H1 (cell line): ENCODE measurements around the gene HM13. TPM values are rescaled to one million over a fixed set of nuclear protein-coding genes. Genes with fewer than 3 reads are reported as not detected.

Experiments used
- CTCF ChIA-PET: fragments of 300-600 bp; sonication (Branson Sonifier 250); formaldehyde crosslinking; loops from one replicate; lab custom pipeline; 2021; ENCODE audit not compliant: partially characterized antibody; lab: Charles Lee
- POLR2A ChIA-PET: fragments of 300-600 bp; sonication (Branson Sonifier 250); formaldehyde crosslinking; loops from one replicate; lab custom pipeline; 2021; ENCODE audit warnings: inconsistent platforms; ENCODE audit not compliant: partially characterized antibody; lab: Charles Lee
- DNase-seq, 2 experiments: peaks; one replicate each; pipeline versions ENCODE4 v3.0.0 to v3.0.0-alpha.2; 2010 to 2022; ENCODE audit warnings: low spot score in 2 of 2, low read depth in 1 of 2, mixed read lengths in 1 of 2
- FAIRE-seq: peaks from 2 replicates; lab custom pipeline; 2011; peaks lifted over from hg19 to GRCh38; lab: Jason Lieb, UNC
- H2AFZ ChIP-seq: 2 replicates; pipeline ENCODE4 v1.8.1; 2012; ENCODE audit warnings: low read length, inconsistent platforms
- H2AK5ac ChIP-seq: 2 replicates; pipeline ENCODE4 v1.6.1; 2013; ENCODE audit warnings: low read depth, low read length
- H2BK120ac ChIP-seq: replicated peaks from 2 replicates; pipeline ENCODE3; 2013; ENCODE audit warnings: low read depth, low read length, inconsistent platforms
- H2BK12ac ChIP-seq: 2 replicates; pipeline ENCODE4 v1.6.1; 2013; ENCODE audit warnings: low read depth, low read length
- H2BK15ac ChIP-seq: 2 replicates; pipeline ENCODE4 v1.6.1; 2013; ENCODE audit warnings: low read length
- H2BK20ac ChIP-seq: 2 replicates; pipeline ENCODE4 v1.6.1; 2013; ENCODE audit warnings: low read length
- H2BK5ac ChIP-seq: 2 replicates; pipeline ENCODE4 v1.6.1; 2013; ENCODE audit warnings: low read depth, low read length
- H3K14ac ChIP-seq: 2 replicates; pipeline ENCODE4 v1.6.1; 2013; ENCODE audit warnings: inconsistent platforms; ENCODE audit not compliant: insufficient read length
- H3K18ac ChIP-seq: 2 replicates; pipeline ENCODE4 v1.6.1; 2013; ENCODE audit warnings: low read length; ENCODE audit errors: extremely low read depth
- H3K23ac ChIP-seq: 2 replicates; pipeline ENCODE4 v1.6.1; 2013; ENCODE audit warnings: inconsistent platforms; ENCODE audit not compliant: insufficient read length
- H3K23me2 ChIP-seq: 2 replicates; pipeline ENCODE4 v1.6.1; 2013; ENCODE audit warnings: low read depth, low read length
- H3K27ac ChIP-seq: 2 replicates; pipeline ENCODE4 v1.6.1; 2011; ENCODE audit warnings: low read depth, low read length, inconsistent platforms
- H3K27me3 ChIP-seq, 4 experiments: replicated peaks in 1 of 4; 1 replicate in 1 of 4; 2 replicates in 3 of 4; pipeline versions ENCODE4 v1.6.1 to v1.8.1; 2011 to 2013; ENCODE audit warnings: low read length in 3 of 4, mild to moderate bottlenecking in 3 of 4, inconsistent platforms in 2 of 4, mixed read lengths in 2 of 4, moderate library complexity in 1 of 4; ENCODE audit not compliant: control insufficient read depth in 3 of 4, insufficient read depth in 3 of 4; ENCODE audit errors: extremely low read depth in 1 of 4
- H3K36me3 ChIP-seq, 4 experiments: 2 replicates each; pipeline versions ENCODE4 v1.6.1 to v1.8.1; 2011 to 2013; ENCODE audit warnings: mild to moderate bottlenecking in 4 of 4, low read length in 3 of 4, moderate library complexity in 2 of 4, control low read depth in 1 of 4, inconsistent platforms in 1 of 4; ENCODE audit not compliant: insufficient read depth in 4 of 4, control insufficient read depth in 2 of 4
- H3K4ac ChIP-seq: replicated peaks from 2 replicates; pipeline ENCODE3; 2013; ENCODE audit warnings: low read length, low read depth, mixed read lengths, inconsistent platforms; ENCODE audit not compliant: insufficient read length
- H3K4me1 ChIP-seq, 4 experiments: replicated peaks in 1 of 4; 1 replicate in 1 of 4; 2 replicates in 3 of 4; pipeline versions ENCODE4 v1.6.1 to v1.8.1; 2011 to 2013; ENCODE audit warnings: low read length in 3 of 4, inconsistent platforms in 2 of 4, mixed read lengths in 1 of 4; ENCODE audit not compliant: insufficient read depth in 4 of 4, control insufficient read depth in 3 of 4
- H3K4me2 ChIP-seq, 2 experiments: 2 replicates each; pipeline versions ENCODE4 v1.6.1 to v1.8.1; 2011 to 2013; ENCODE audit warnings: low read depth in 2 of 2, low read length in 2 of 2, control low read depth in 1 of 2, inconsistent platforms in 1 of 2, mild to moderate bottlenecking in 1 of 2; ENCODE audit not compliant: insufficient read depth in 1 of 2
- H3K4me3 ChIP-seq, 4 experiments: fragments of 200-600, 300-600 bp in 1 of 4; sonication (generic), shearing (Covaris generic), sonication (Bioruptor Twin) in 1 of 4; 2 replicates each; pipeline versions ENCODE4 v1.5.1 to v1.8.1; 2011 to 2016; ENCODE audit warnings: low read length in 4 of 4, low read depth in 3 of 4, control low read depth in 2 of 4, inconsistent platforms in 2 of 4, mild to moderate bottlenecking in 2 of 4, mixed read lengths in 1 of 4, moderate library complexity in 1 of 4; ENCODE audit not compliant: insufficient read depth in 2 of 4; ENCODE audit errors: extremely low read depth in 1 of 4
- H3K56ac ChIP-seq: replicated peaks from 2 replicates; pipeline ENCODE3; 2013; ENCODE audit warnings: low read depth, mild to moderate bottlenecking, mixed read lengths, low read length, inconsistent platforms; ENCODE audit not compliant: insufficient read length
- H3K79me1 ChIP-seq: 2 replicates; pipeline ENCODE4 v1.6.1; 2013; ENCODE audit warnings: low read depth, low read length, control low read depth
- H3K79me2 ChIP-seq, 2 experiments: 2 replicates each; pipeline versions ENCODE4 v1.6.1 to v1.8.1; 2012 to 2013; ENCODE audit warnings: low read length in 2 of 2, mild to moderate bottlenecking in 2 of 2, inconsistent platforms in 1 of 2; ENCODE audit not compliant: insufficient read depth in 2 of 2, control insufficient read depth in 1 of 2
- H3K9ac ChIP-seq, 4 experiments: replicated peaks in 1 of 4; 1 replicate in 1 of 4; 2 replicates in 3 of 4; pipeline versions ENCODE4 v1.6.1 to v1.8.1; 2011 to 2013; ENCODE audit warnings: low read depth in 3 of 4, low read length in 3 of 4, control low read depth in 2 of 4, mild to moderate bottlenecking in 2 of 4, moderate library complexity in 2 of 4, inconsistent platforms in 1 of 4; ENCODE audit errors: extremely low read depth in 1 of 4
- H3K9me3 ChIP-seq, 2 experiments: 2 replicates each; pipeline versions ENCODE4 v1.6.1 to v1.8.1; 2012 to 2013; ENCODE audit warnings: mild to moderate bottlenecking in 2 of 2, moderate library complexity in 2 of 2, control low read depth in 1 of 2, inconsistent platforms in 1 of 2, low read depth in 1 of 2, low read length in 1 of 2, mixed read lengths in 1 of 2; ENCODE audit not compliant: insufficient read depth in 2 of 2
- H4K20me1 ChIP-seq, 2 experiments: replicated peaks in 1 of 2; 2 replicates each; pipeline versions ENCODE3 to v1.8.1; 2011 to 2013; ENCODE audit warnings: inconsistent platforms in 2 of 2, low read length in 2 of 2, mild to moderate bottlenecking in 1 of 2; ENCODE audit not compliant: insufficient read depth in 2 of 2, control insufficient read depth in 1 of 2
- H4K5ac ChIP-seq: 2 replicates; pipeline ENCODE4 v1.6.1; 2013; ENCODE audit warnings: low read length, low read depth, mixed read lengths, inconsistent platforms; ENCODE audit not compliant: insufficient read length
- H4K8ac ChIP-seq: 2 replicates; pipeline ENCODE4 v1.8.0; 2013; ENCODE audit warnings: mild to moderate bottlenecking, moderate library complexity, low read length, inconsistent platforms; ENCODE audit not compliant: insufficient read depth; ENCODE audit errors: extremely low read depth
- H4K91ac ChIP-seq: replicated peaks from 2 replicates; pipeline ENCODE3; 2013; ENCODE audit warnings: low read length, mixed read lengths, inconsistent platforms; ENCODE audit not compliant: insufficient read length
- E2F6 ChIP-seq: IDR thresholded peaks from 2 replicates; pipeline ENCODE4 v1.6.1; 2012; ENCODE audit warnings: inconsistent platforms
- WGBS, 2 experiments: shearing (Covaris generic) in 1 of 2; methylation state at CpG; one replicate each; pipeline versions ENCODE4 v1.1.6 to v1.1.7; 2013 to 2015; ENCODE audit warnings: low lambda C conversion rate in 2 of 2, mixed read lengths in 2 of 2, inconsistent platforms in 1 of 2, low coverage in 1 of 2, missing lambda C conversion rate in 1 of 2; ENCODE audit not compliant: insufficient replicate concordance in 2 of 2, insufficient coverage in 1 of 2, insufficient read length in 1 of 2; ENCODE audit errors: extremely low coverage in 1 of 2, missing lambda C conversion rate in 1 of 2; 5-methylcytosine and 5-hydroxymethylcytosine counted together
- long read RNA-seq, 2 experiments: library from RNA in 1 of 2; library from capped mRNA in 1 of 2; stranded (forward); transcript quantifications; one replicate each; pipeline ENCODE4 v2.0.0, GENCODE V29; 2021; ENCODE audit warnings: inconsistent platforms in 1 of 2
- polyA minus RNA-seq, 3 experiments: library from RNA; depleted of rRNA, polyadenylated mRNA; stranded (reverse); fragments of >200 nt; gene quantifications; 1 replicate in 2 of 3; 2 replicates in 1 of 3; pipeline ENCODE4 v1.2.3, GENCODE V29; 2011
- polyA plus RNA-seq, 7 experiments: library from polyadenylated mRNA; depleted of rRNA in 3 of 7; stranded (reverse) in 5 of 7; unstranded in 2 of 7; fragments of >200 nt in 5 of 7; fragments of 200-250 nt in 2 of 7; gene quantifications; 1 replicate in 5 of 7; 2 replicates in 1 of 7; 4 replicates in 1 of 7; pipeline versions ENCODE4 v1.2.1 to v1.2.3, GENCODE V29; 2011 to 2013; ENCODE audit warnings: missing spikeins in 2 of 7, mixed read lengths in 2 of 7
- total RNA-seq: library from RNA; stranded (reverse); fragmentation: NEBNext Ultra II Directional; extraction: Animal tissue kit (Norgen Biotek cat#: 25700); gene quantifications from 2 replicates; pipeline ENCODE4 v1.2.1, GENCODE V29; 2021

HM13 gene
- total RNA-seq (118 TPM in 2 replicates), polyA plus RNA-seq (2011; rRNA removed) (183 and 189 TPM in 2 replicates), polyA minus RNA-seq (2011; rRNA and poly(A)+ RNA removed) (182 and 185 TPM in 2 replicates)
- 125 TPM for polyA plus RNA-seq (2011; cell fraction: cytosol; rRNA removed)
- 156 TPM for polyA plus RNA-seq (2011; cell fraction: nucleus; rRNA removed)
- 139 to 179 TPM (median 167 TPM) in 4 replicates for polyA plus RNA-seq (2012, experiment 1 of 2)
- 235 TPM for polyA plus RNA-seq (2012, experiment 2 of 2)
- polyA plus RNA-seq (2013, experiment 1 of 2), result 174 TPM
- 181 TPM for polyA plus RNA-seq (2013, experiment 2 of 2)
- 109 TPM for polyA minus RNA-seq (2011; cell fraction: cytosol; rRNA and poly(A)+ RNA removed)
- polyA minus RNA-seq (2011; cell fraction: nucleus; rRNA and poly(A)+ RNA removed), result 159 TPM
- long read RNA-seq, experiment 1, transcript HM13-202 (12 exons, 1,606 nt), result major isoform, 14 of 52 reads
- long read RNA-seq, experiment 1, transcript HM13-221 (2 exons, 372 nt), result minor isoform, 5 of 52 reads
- long read RNA-seq, experiment 1, partial matches to known transcripts, result 9 of 52 reads
- long read RNA-seq, experiment 1, other reads (novel, unspliced or antisense), result 21 of 52 reads
- long read RNA-seq, experiment 2, transcript HM13-202 (12 exons, 1,606 nt), result major isoform, 64 of 96 reads
- long read RNA-seq, experiment 2, partial matches to known transcripts, result 7 of 96 reads
- long read RNA-seq, experiment 2, other reads (novel, unspliced or antisense), result 23 of 96 reads

- peak within 1 kb of the TSS; percentile 84 to 98 (median 92) for H3K9ac ChIP-seq
- H3K4me1 ChIP-seq, result peaks cover 0 to 15% (median 7%) of the 10 kb centered on the region in 4 experiments; a peak in 4 of 7 replicates
- peaks cover 7% of the 10 kb centered on the region for H3K23me2 ChIP-seq
- POLR2A ChIA-PET, result interaction anchor here (2.5 kb wide), 1 partner anchor 14 kb away, joined by 5 read pairs; no protein-coding TSS in a partner anchor
- peak within 1 kb of the TSS; percentile 34 for H2BK120ac ChIP-seq
- H4K91ac ChIP-seq, result peak within 1 kb of the TSS; percentile 90
- H3K4ac ChIP-seq, result peak within 1 kb of the TSS; percentile 48
- H3K79me1 ChIP-seq, result peaks cover 10% of the 10 kb centered on the region
- peaks cover 7 to 38% of the 10 kb centered on the region in 2 experiments for H3K79me2 ChIP-seq
- H2BK20ac ChIP-seq, result no peak within 1 kb of the TSS
- peak within 1 kb of the TSS; percentile 88 for H2AK5ac ChIP-seq
- H2BK12ac ChIP-seq, result peak within 1 kb of the TSS; percentile 90; the same call in 1 of the 2 replicates
- H3K36me3 ChIP-seq, result peaks cover 0 to 1% (median 0%) of the 10 kb centered on the region in 4 experiments; a peak in 2 of 8 replicates
- peak; percentile 89 to 90 for DNase-seq
- CTCF ChIA-PET, result interaction anchor here (0.6 to 2.1 kb wide), 5 partner anchors 17 to 159 kb away, joined by 3 to 6 read pairs (median 3); no protein-coding TSS in a partner anchor
- no peak within 1 kb of the TSS for H3K23ac ChIP-seq
- H4K5ac ChIP-seq, result peak within 1 kb of the TSS; percentile 90
- peak within 1 kb of the TSS; percentile 48; the same call in 1 of the 2 replicates for H2BK15ac ChIP-seq
- no peak within 1 kb of the TSS for H3K14ac ChIP-seq
- H3K27me3 ChIP-seq, result no peaks in the 10 kb centered on the region
- H4K8ac ChIP-seq, result peak within 1 kb of the TSS; percentile 95
- H3K4me2 ChIP-seq, result peak within 1 kb of the TSS; percentile 80 to 98
- peak; percentile 36 for FAIRE-seq
- H3K9me3 ChIP-seq, result no peaks in the 10 kb centered on the region
- H4K20me1 ChIP-seq, result peaks cover 3 to 13% of the 10 kb centered on the region in 2 experiments
- H3K4me3 ChIP-seq, result peak within 1 kb of the TSS; percentile 71 to 100 (median 90)
- peak within 1 kb of the TSS; percentile 96 for H2BK5ac ChIP-seq
- H3K18ac ChIP-seq, result peak within 1 kb of the TSS; percentile 99; the same call in 1 of the 2 replicates
- WGBS, 2 experiments, result 2% methylated on average over 86 of the region's 86 CpGs; no CpG with 5 or more reads in 1 of the 2 experiments
- peak within 1 kb of the TSS; percentile 80 for H3K56ac ChIP-seq
- peak within 1 kb of the TSS; percentile 81 for H3K27ac ChIP-seq
- H2AFZ ChIP-seq, result peak within 1 kb of the TSS; percentile 15; the same call in 1 of the 2 replicates
- TF ChIP-seq E2F6, result no peak; the same call in 1 of the 2 replicates
Measured at GRCh38 chr20:31514154-31515071, at the start of gene HM13. TSS of gene HM13 (plus strand) at chr20:31514442. CDS start at chr20:31514552, 110 bp downstream.
